Natural killer cell (primary cell): ENCODE data around the gene PROC. TPM values are rescaled to one million over a fixed set of nuclear protein-coding genes. Genes with fewer than 3 reads are reported as not detected.

Experiments used
- ATAC-seq, 3 donors: fragments of 150-1000 bp in 2 of 3; fragments of 200-7000 bp in 1 of 3; cut with Tn5 transposase; 1 replicate in 1 of 3; 2 replicates in 2 of 3; pipeline ENCODE4 v1.10.0; 2021; ENCODE audit warnings: mild to moderate bottlenecking in 2 of 3, moderate library complexity in 2 of 3
- DNase-seq, 2 donors: peaks; one replicate each; pipeline versions ENCODE4 v3.0.0 to v3.0.0-alpha.2; 2013 to 2021; ENCODE audit warnings: mixed read lengths in 1 of 2
- H3K27ac ChIP-seq: one replicate; pipeline ENCODE4 v1.5.1; 2013; ENCODE audit warnings: mild to moderate bottlenecking, low read length
- H3K27me3 ChIP-seq: one replicate; pipeline ENCODE4 v1.6.1; 2013; ENCODE audit warnings: low read length; ENCODE audit not compliant: control insufficient read depth, insufficient read depth
- H3K36me3 ChIP-seq: one replicate; pipeline ENCODE4 v1.6.1; 2013; ENCODE audit warnings: low read length; ENCODE audit not compliant: control insufficient read depth, insufficient read depth
- H3K4me1 ChIP-seq: one replicate; pipeline ENCODE4 v1.6.1; 2013; ENCODE audit warnings: low read length; ENCODE audit not compliant: control insufficient read depth, insufficient read depth
- H3K4me3 ChIP-seq: one replicate; pipeline ENCODE4 v1.5.1; 2013; ENCODE audit warnings: low read length
- H3K9me3 ChIP-seq: one replicate; pipeline ENCODE4 v1.6.1; 2013; ENCODE audit warnings: low read length; ENCODE audit not compliant: control insufficient read depth, insufficient read depth
- H3K27ac Mint-ChIP-seq, 2 donors: one replicate each; pipeline ENCODE4 v1.8.0; 2022; ENCODE audit warnings: mild to moderate bottlenecking in 2 of 2, mixed read lengths in 2 of 2, moderate library complexity in 1 of 2
- H3K27me3 Mint-ChIP-seq, 2 donors: one replicate each; pipeline ENCODE4 v1.8.0; 2022; ENCODE audit warnings: low read depth in 2 of 2, mixed read lengths in 2 of 2
- H3K36me3 Mint-ChIP-seq: one replicate; pipeline ENCODE4 v1.8.0; 2022; ENCODE audit warnings: mixed read lengths
- H3K4me1 Mint-ChIP-seq, 2 donors: one replicate each; pipeline ENCODE4 v1.8.0; 2022; ENCODE audit warnings: mixed read lengths in 2 of 2
- H3K4me3 Mint-ChIP-seq: one replicate; pipeline ENCODE4 v1.8.0; 2022; ENCODE audit warnings: mild to moderate bottlenecking, moderate library complexity, mixed read lengths
- H3K9me3 Mint-ChIP-seq, 2 donors: one replicate each; pipeline ENCODE4 v1.8.0; 2022; ENCODE audit warnings: mixed read lengths in 2 of 2
- WGBS: methylation state at CpG from one replicate; pipeline ENCODE4 v1.1.7; 2013; ENCODE audit warnings: missing lambda C conversion rate; ENCODE audit not compliant: insufficient coverage; 5-methylcytosine and 5-hydroxymethylcytosine counted together
- intact Hi-C: fragments of 100-400 bp; cut with micrococcal nuclease; formaldehyde crosslinking; loops from one replicate; pipeline ENCODE4 v1.14.2; 2022
- total RNA-seq, 4 donors: library from RNA; stranded (reverse); fragments of 120-200 nt in 1 of 4; gene quantifications; one replicate each; pipeline versions ENCODE4 v1.2.3 to v1.2.4, GENCODE V29; 2013 to 2022
- TF ChIP-seq, protein P1 (sequence below): fragments of 200-600 bp; IDR thresholded peaks from one replicate; pipeline ENCODE4 v1.8.0; 2022; ENCODE audit warnings: antibody characterized with exemption

Gene PROC
- total RNA-seq, 3 donors from 2014 or later (not counting 1 experiment from before 2014, with no cell fraction given) = not detected

DNA sequence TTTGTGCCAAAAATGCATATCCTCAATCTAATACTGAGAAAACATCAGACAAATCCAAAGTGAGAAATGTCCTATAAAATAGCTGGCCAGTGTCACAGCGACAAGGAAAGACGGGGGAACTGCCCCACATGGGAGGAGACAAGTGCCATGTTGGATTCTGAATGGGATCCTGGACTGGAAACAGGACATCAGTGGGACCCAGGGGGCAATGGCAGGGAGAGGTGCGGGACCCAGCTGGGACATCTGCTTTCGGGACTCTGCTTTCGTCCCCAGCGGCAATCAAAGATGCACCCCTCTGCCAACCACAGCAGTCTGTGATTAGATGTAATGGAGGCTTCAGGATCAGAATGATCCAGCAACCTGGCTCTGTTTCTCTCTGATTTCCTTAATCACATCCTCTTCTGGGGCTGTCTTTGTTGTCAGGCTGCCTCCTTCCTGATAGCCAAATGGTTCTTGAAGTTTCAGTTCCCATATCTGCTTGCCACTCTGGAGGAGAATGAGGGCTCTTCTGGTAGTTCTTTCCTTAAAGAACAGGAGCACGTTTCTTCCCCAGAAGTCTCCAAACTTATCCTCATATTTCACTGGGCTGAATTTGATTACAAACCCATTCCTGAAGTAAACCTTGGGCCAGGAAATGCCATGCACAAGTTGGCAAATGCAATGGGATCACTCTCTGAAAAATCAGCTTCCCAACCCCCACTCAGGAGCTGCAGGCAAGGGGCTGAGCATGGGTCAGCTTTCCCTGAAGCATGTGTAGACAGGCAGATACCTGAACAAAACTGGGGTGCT lies 13.6 kb upstream of the PROC start:
- H3K4me3 Mint-ChIP-seq = no peak overlapping the region
- H3K9me3 Mint-ChIP-seq = no peaks in the 10 kb centered on the region
- DNase-seq = no peak
- TF ChIP-seq, protein P1, sequence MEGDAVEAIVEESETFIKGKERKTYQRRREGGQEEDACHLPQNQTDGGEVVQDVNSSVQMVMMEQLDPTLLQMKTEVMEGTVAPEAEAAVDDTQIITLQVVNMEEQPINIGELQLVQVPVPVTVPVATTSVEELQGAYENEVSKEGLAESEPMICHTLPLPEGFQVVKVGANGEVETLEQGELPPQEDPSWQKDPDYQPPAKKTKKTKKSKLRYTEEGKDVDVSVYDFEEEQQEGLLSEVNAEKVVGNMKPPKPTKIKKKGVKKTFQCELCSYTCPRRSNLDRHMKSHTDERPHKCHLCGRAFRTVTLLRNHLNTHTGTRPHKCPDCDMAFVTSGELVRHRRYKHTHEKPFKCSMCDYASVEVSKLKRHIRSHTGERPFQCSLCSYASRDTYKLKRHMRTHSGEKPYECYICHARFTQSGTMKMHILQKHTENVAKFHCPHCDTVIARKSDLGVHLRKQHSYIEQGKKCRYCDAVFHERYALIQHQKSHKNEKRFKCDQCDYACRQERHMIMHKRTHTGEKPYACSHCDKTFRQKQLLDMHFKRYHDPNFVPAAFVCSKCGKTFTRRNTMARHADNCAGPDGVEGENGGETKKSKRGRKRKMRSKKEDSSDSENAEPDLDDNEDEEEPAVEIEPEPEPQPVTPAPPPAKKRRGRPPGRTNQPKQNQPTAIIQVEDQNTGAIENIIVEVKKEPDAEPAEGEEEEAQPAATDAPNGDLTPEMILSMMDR = no peak
- peaks cover 0 to 6% of the 10 kb centered on the region in 2 donors for H3K27me3 Mint-ChIP-seq
- intact Hi-C loops = loop anchor here (1.0 to 10.0 kb wide), 2 partner anchors 16 to 320 kb away; no protein-coding TSS in a partner anchor
- H3K27ac ChIP-seq = no peak overlapping the region
- peaks cover 0 to 9% of the 10 kb centered on the region in 2 donors for H3K4me1 Mint-ChIP-seq
- no peak overlapping the region for H3K4me3 ChIP-seq
- no peaks in the 10 kb centered on the region for H3K9me3 ChIP-seq
- H3K4me1 ChIP-seq = peaks cover 10% of the 10 kb centered on the region
- WGBS = 95% methylated on average over 7 of the region's 7 CpGs
- peak overlapping the region in 1 of 2 donors; percentile 71 for H3K27ac Mint-ChIP-seq
- ATAC-seq = no peak
- no peaks in the 10 kb centered on the region for H3K36me3 Mint-ChIP-seq
- no peaks in the 10 kb centered on the region for H3K27me3 ChIP-seq
- H3K36me3 ChIP-seq = no peaks in the 10 kb centered on the region

DNA sequence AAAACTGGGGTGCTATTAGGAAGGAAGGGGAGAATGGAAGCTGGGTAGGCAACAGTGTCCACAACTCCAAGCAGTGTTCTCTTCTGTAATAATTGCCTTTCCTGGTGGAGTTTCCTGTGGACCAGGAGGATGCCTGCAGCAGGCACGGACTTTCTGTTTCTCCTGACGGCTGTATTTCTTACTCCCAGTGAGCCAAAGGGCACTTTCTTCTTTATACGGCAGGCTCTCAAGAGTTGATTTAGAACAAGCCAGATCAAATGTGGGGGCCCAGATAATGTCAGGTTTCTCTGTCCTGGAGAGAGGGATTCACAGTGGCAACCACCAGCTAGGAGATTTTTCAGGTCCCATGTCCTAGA lies 13.0 kb upstream of the PROC start:
- Mint-ChIP-seq H3K4me1 (peaks cover 0 to 9% of the 10 kb centered on the region in 2 donors), H3K27me3 (peaks cover 0 to 6% of the 10 kb centered on the region in 2 donors), H3K4me3 (no peak overlapping the region), H3K36me3 (no peaks in the 10 kb centered on the region), H3K9me3 (no peaks in the 10 kb centered on the region), H3K27ac (peak overlapping the region in 1 of 2 donors; percentile 75)
- DNase-seq (no peak), ATAC-seq (no peak)
- TF ChIP-seq, protein P1 = no peak
- H3K27me3 ChIP-seq = no peaks in the 10 kb centered on the region
- no peak overlapping the region for H3K27ac ChIP-seq
- H3K4me1 ChIP-seq = peaks cover 10% of the 10 kb centered on the region
- H3K9me3 ChIP-seq = no peaks in the 10 kb centered on the region
- no peak overlapping the region for H3K4me3 ChIP-seq
- H3K36me3 ChIP-seq = no peaks in the 10 kb centered on the region
- intact Hi-C loops = loop anchor here (1.0 to 10.0 kb wide), 2 partner anchors 17 to 320 kb away; no protein-coding TSS in a partner anchor
- WGBS = 93% methylated on average over 3 of the region's 3 CpGs

DNA sequence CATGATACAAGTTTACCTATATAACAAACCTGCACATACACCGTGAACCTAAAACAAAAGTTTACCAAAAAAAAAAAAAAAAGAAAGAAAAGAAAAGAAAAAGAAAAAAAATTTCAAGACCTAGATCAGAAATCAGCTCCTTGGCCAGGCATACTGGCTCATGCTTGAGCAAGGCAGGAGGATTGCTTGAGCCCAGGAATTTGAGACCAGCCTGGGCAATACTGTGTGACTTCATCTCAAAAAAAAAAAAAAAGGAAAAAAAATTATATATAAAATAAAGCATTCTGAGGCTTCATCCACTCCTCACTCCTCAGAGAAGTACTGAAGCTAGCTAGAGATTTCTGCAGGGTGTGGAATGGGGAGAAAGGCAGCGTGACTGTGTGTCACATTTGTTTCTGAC lies 11.8 kb upstream of the PROC start:
- intact Hi-C loops = loop anchor here (10.0 kb wide), 1 partner anchor 322 kb away; no protein-coding TSS in a partner anchor
- Histone ChIP-seq H3K4me1 (peaks cover 10% of the 10 kb centered on the region), H3K27me3 (no peaks in the 10 kb centered on the region), H3K27ac (no peak overlapping the region), H3K36me3 (no peaks in the 10 kb centered on the region), H3K4me3 (no peak overlapping the region), H3K9me3 (no peaks in the 10 kb centered on the region)
- Mint-ChIP-seq H3K4me3 (peak overlapping the region; percentile 78), H3K36me3 (no peaks in the 10 kb centered on the region), H3K27ac (peak overlapping the region; percentile 61 to 75), H3K27me3 (peaks cover under 1 to 6% of the 10 kb centered on the region in 2 donors), H3K9me3 (no peaks in the 10 kb centered on the region), H3K4me1 (peaks cover 0 to 9% of the 10 kb centered on the region in 2 donors)
- WGBS = no CpG with 5 or more reads among the region's 2 CpGs
- no peak for ATAC-seq
- no peak for DNase-seq
- TF ChIP-seq, protein P1 = no peak
